HepG2 (cell line): Measurements from ENCODE around the gene CEBPG. TPM values are rescaled to one million over a fixed set of nuclear protein-coding genes. Genes with fewer than 3 reads are reported as not detected.
A peak's percentile ranks its signal among the peaks of the same experiment; 100 is the strongest.

Experiments
- GATAD2A ChIP-seq: IDR thresholded peaks from 2 replicates; pipeline ENCODE4 v1.6.1; 2016
- HOXA3 ChIP-seq: sonication (generic); formaldehyde crosslinking; IDR thresholded peaks from 2 replicates; pipeline ENCODE4 v1.5.0; 2020; ENCODE audit warnings: missing genetic modification reagents
- NFKBIZ ChIP-seq: IDR thresholded peaks from 2 replicates; pipeline ENCODE4 v1.6.1; 2018; ENCODE audit warnings: missing genetic modification reagents, missing compliant biosample characterization
- NR2C2 ChIP-seq: sonication (generic); formaldehyde crosslinking; IDR thresholded peaks from 2 replicates; pipeline ENCODE4 v1.4.0; 2020; ENCODE audit warnings: missing genetic modification reagents, mild to moderate bottlenecking, moderate library complexity, borderline replicate concordance
- REST ChIP-seq, 2 experiments: IDR thresholded peaks; 2 replicates each; pipeline ENCODE4 v1.6.1; 2011 to 2012; ENCODE audit warnings: low read length in 2 of 2, borderline replicate concordance in 1 of 2, low read depth in 1 of 2, mild to moderate bottlenecking in 1 of 2, moderate library complexity in 1 of 2
- SALL1 ChIP-seq: sonication (generic); formaldehyde crosslinking; IDR thresholded peaks from 2 replicates; pipeline ENCODE4 v1.8.0; 2022; ENCODE audit warnings: mild to moderate bottlenecking, missing genetic modification reagents
- SOX13 ChIP-seq, 3 experiments: fragments of 450-650 bp in 1 of 3; sonication (generic) in 1 of 3; formaldehyde crosslinking in 1 of 3; IDR thresholded peaks in 2 of 3; conservative IDR thresholded peaks in 1 of 3; 2 replicates each; pipeline versions ENCODE4 v1.5.0 to v1.6.1; 2016 to 2020; ENCODE audit warnings: antibody characterized with exemption in 1 of 3, mild to moderate bottlenecking in 1 of 3, missing compliant biosample characterization in 1 of 3, missing genetic modification reagents in 1 of 3, moderate library complexity in 1 of 3
- STAG1 ChIP-seq: sonication (generic); formaldehyde crosslinking; IDR thresholded peaks from 2 replicates; pipeline ENCODE4 v1.4.0; 2020; ENCODE audit warnings: missing genetic modification reagents
- ZBTB33 ChIP-seq: sonication (generic); formaldehyde crosslinking; IDR thresholded peaks from 2 replicates; pipeline ENCODE4 v1.4.0; 2020; ENCODE audit warnings: missing genetic modification reagents
- ZFP37 ChIP-seq: sonication (generic); formaldehyde crosslinking; IDR thresholded peaks from 2 replicates; pipeline ENCODE4 v1.4.0; 2020; ENCODE audit warnings: missing genetic modification reagents, borderline replicate concordance
- ZNF331 ChIP-seq: sonication (generic); formaldehyde crosslinking; IDR thresholded peaks from 2 replicates; pipeline ENCODE4 v1.4.0; 2020; ENCODE audit warnings: missing genetic modification reagents
- ZNF33B ChIP-seq: sonication (generic); formaldehyde crosslinking; IDR thresholded peaks from 2 replicates; pipeline ENCODE4 v1.5.1; 2020; ENCODE audit warnings: mild to moderate bottlenecking, missing genetic modification reagents
- ZNF44 ChIP-seq: sonication (generic); formaldehyde crosslinking; IDR thresholded peaks from 2 replicates; pipeline ENCODE4 v1.5.1; 2020; ENCODE audit warnings: mild to moderate bottlenecking, missing genetic modification reagents
- ZNF761 ChIP-seq: sonication (generic); formaldehyde crosslinking; conservative IDR thresholded peaks from 2 replicates; pipeline ENCODE4 v1.4.0; 2020; ENCODE audit warnings: mild to moderate bottlenecking, missing genetic modification reagents
- polyA plus RNA-seq, 8 experiments: library from polyadenylated mRNA; depleted of rRNA in 3 of 8; stranded (reverse) in 7 of 8; unstranded in 1 of 8; fragments of >200 nt; fragmentation: Illumina TruSeq in 4 of 8; extraction: Trizol in 4 of 8; gene quantifications; 2 replicates each; pipeline versions ENCODE4 v1.2.1 to v1.2.3, GENCODE V29; 2011 to 2016; ENCODE audit warnings: low read depth in 4 of 8, missing spikeins in 1 of 8, mixed read lengths in 1 of 8; ENCODE audit not compliant: insufficient read depth in 1 of 8
- total RNA-seq, 5 experiments: library from RNA; depleted of rRNA; stranded (reverse); fragments of >200 nt; fragmentation: Illumina TruSeq; extraction: Trizol; gene quantifications; 2 replicates each; pipeline ENCODE4 v1.2.3, GENCODE V29; 2016; ENCODE audit warnings: low read depth in 1 of 5
- TF ChIP-seq, protein P1 (sequence below): IDR thresholded peaks from 2 replicates; pipeline ENCODE4 v1.6.1; 2018; ENCODE audit warnings: missing genetic modification reagents, mild to moderate bottlenecking, missing compliant biosample characterization
- TF ChIP-seq, protein P2 (sequence below): sonication (generic); formaldehyde crosslinking; IDR thresholded peaks from 2 replicates; pipeline ENCODE4 v1.8.0; 2022; ENCODE audit warnings: missing genetic modification reagents, mild to moderate bottlenecking, moderate library complexity, borderline replicate concordance

Gene CEBPG
- total and polyA plus RNA-seq, 2 of the 13 experiments (the other 11 are each of a cell fraction or from before 2014, with no cell fraction given) = 25.7 to 34.3 TPM

DNA sequence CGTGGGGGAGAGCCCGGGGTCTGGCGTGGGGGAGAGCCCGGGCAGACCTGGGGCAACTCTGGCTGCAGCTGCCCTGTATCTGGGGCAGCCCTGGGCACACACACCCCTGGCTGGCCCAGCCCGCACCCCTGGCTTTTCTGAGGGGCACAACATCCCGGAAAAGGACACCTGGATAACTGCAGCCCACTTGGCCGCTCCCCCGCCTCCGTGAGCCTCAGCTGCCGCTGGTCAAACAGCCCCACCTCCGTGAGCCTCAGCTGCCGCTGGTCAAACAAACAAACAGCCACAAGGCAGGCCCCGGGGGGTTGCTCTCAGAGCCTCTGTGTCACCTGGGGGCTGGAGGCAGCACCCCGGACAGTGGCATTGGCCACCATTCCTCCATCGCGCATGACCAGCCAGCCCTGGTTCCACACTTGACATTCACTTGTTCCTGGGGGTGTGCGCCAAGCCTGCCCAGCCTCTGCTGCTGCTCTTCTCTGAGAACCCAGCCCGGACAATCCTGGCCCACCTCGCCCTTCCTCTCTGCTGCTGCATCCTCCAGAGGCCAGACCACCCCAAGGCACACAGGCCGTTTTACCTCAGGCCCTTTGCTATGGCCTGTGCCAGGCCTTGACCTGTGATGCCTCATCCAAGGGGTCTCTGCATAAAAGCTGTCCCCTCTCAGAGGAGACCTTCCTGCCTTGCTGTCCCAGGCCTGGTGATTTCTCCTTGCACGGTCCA lies 19.9 kb downstream of the CEBPG start (continued):
- TF ChIP-seq SALL1 (CRISPR knock-in tag) = peak; percentile 53; the same call in 1 of the 2 replicates
- no peak for TF ChIP-seq NFKBIZ (CRISPR knock-in tag)
- TF ChIP-seq ZNF33B = peak; percentile 63; the same call in 1 of the 2 replicates
- TF ChIP-seq STAG1 = no peak
- no peak for TF ChIP-seq NR2C2 (CRISPR knock-in tag)
- peak; percentile 23; the same call in 1 of the 2 replicates for TF ChIP-seq GATAD2A (CRISPR knock-in tag)
- TF ChIP-seq, protein P1, sequence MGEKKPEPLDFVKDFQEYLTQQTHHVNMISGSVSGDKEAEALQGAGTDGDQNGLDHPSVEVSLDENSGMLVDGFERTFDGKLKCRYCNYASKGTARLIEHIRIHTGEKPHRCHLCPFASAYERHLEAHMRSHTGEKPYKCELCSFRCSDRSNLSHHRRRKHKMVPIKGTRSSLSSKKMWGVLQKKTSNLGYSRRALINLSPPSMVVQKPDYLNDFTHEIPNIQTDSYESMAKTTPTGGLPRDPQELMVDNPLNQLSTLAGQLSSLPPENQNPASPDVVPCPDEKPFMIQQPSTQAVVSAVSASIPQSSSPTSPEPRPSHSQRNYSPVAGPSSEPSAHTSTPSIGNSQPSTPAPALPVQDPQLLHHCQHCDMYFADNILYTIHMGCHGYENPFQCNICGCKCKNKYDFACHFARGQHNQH = 0 out of 2 replicates have a peak, but pooled peaks have one; percentile 2
- peak; percentile 62; the same call in 1 of the 2 replicates for TF ChIP-seq HOXA3 (CRISPR knock-in tag)
- 0 out of 2 replicates have a peak, but pooled peaks have one; percentile 18 for TF ChIP-seq ZNF44 (CRISPR knock-in tag)
- TF ChIP-seq, protein P2, sequence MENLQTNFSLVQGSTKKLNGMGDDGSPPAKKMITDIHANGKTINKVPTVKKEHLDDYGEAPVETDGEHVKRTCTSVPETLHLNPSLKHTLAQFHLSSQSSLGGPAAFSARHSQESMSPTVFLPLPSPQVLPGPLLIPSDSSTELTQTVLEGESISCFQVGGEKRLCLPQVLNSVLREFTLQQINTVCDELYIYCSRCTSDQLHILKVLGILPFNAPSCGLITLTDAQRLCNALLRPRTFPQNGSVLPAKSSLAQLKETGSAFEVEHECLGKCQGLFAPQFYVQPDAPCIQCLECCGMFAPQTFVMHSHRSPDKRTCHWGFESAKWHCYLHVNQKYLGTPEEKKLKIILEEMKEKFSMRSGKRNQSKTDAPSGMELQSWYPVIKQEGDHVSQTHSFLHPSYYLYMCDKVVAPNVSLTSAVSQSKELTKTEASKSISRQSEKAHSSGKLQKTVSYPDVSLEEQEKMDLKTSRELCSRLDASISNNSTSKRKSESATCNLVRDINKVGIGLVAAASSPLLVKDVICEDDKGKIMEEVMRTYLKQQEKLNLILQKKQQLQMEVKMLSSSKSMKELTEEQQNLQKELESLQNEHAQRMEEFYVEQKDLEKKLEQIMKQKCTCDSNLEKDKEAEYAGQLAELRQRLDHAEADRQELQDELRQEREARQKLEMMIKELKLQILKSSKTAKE = peak; percentile 35; the same call in 1 of the 2 replicates
- 0 out of 2 replicates have a peak, but pooled peaks have one; percentile 10 for TF ChIP-seq ZBTB33
- no peak for TF ChIP-seq SOX13 (IDR thresholded peaks at IDR 0.05)
- TF ChIP-seq SOX13 (CRISPR knock-in tag; conservative IDR thresholded peaks at IDR 0.05 in 1 of 2, IDR thresholded peaks at IDR 0.05 in 1 of 2) = peak in 1 of 2 experiments; percentile 20; a peak in 1 of 4 replicates
- 0 out of 2 replicates have a peak, but pooled peaks have one; percentile 14 for TF ChIP-seq ZNF331 (CRISPR knock-in tag)
- 0 out of 2 replicates have a peak, but pooled peaks have one; percentile 56 for TF ChIP-seq ZNF761 (CRISPR knock-in tag)
- TF ChIP-seq REST (IDR thresholded peaks at IDR 0.05; ENCODE audit: borderline replicate concordance in 1 of 2, low read depth in 1 of 2, low read length in 2 of 2) = peak; percentile 23 to 82
- TF ChIP-seq ZFP37 = 0 out of 2 replicates have a peak, but pooled peaks have one; percentile 20
